Thoracic aorta (tissue), 2 donors: ENCODE results near the gene SLC8B1. TPM values are rescaled to one million over a fixed set of nuclear protein-coding genes. Genes with fewer than 3 reads are reported as not detected.

Experiments used
- ATAC-seq: fragments of 150-250 bp; one replicate; pipeline ENCODE4 v1.8.0; 2017; ENCODE audit warnings: low read depth; ENCODE audit not compliant: insufficient number of reproducible peaks, low FRiP score
- DNase-seq: peaks from one replicate; pipeline ENCODE4 v3.0.0-alpha.2; 2020; ENCODE audit warnings: low spot score
- H3K27ac ChIP-seq, 2 donors: fragments of 200-600 bp; sonication (generic); 1 replicate in 1 of 2; 2 replicates in 1 of 2; pipeline ENCODE4 v1.5.1; 2016; ENCODE audit warnings: mild to moderate bottlenecking in 2 of 2, moderate library complexity in 2 of 2
- H3K27me3 ChIP-seq: fragments of 200-600 bp; sonication (generic); replicated peaks from 2 replicates; pipeline ENCODE4 v1.6.0; 2016; ENCODE audit warnings: mild to moderate bottlenecking; ENCODE audit not compliant: insufficient read depth
- H3K36me3 ChIP-seq: fragments of 200-600 bp; sonication (generic); one replicate; pipeline ENCODE4 v1.5.1; 2016
- H3K4me1 ChIP-seq, 2 donors: fragments of 200-600 bp; sonication (generic); 1 replicate in 1 of 2; 2 replicates in 1 of 2; pipeline versions ENCODE4 v1.5.1 to v1.6.0; 2016; ENCODE audit warnings: low read depth in 2 of 2, mild to moderate bottlenecking in 1 of 2; ENCODE audit not compliant: control insufficient read depth in 1 of 2
- H3K4me3 ChIP-seq: fragments of 200-600 bp; sonication (generic); 2 replicates; pipeline ENCODE4 v1.5.1; 2016; ENCODE audit warnings: mild to moderate bottlenecking
- H3K9me3 ChIP-seq: fragments of 200-600 bp; sonication (generic); 2 replicates; pipeline ENCODE4 v1.5.1; 2016
- total RNA-seq, 2 donors: library from RNA; depleted of rRNA; stranded (reverse); fragments of >200 nt; gene quantifications; one replicate each; pipeline versions ENCODE4 v1.1.0 to v1.2.3, GENCODE V29; 2016
- TF ChIP-seq, protein P1 (sequence below): fragments of 200-600 bp; sonication (generic); IDR thresholded peaks from one replicate; pipeline ENCODE4 v1.5.1; 2019; ENCODE audit warnings: antibody characterized with exemption

SLC8B1 gene
- total RNA-seq, 2 donors from 2014 or later = 41.7 to 85.1 TPM

DNA sequence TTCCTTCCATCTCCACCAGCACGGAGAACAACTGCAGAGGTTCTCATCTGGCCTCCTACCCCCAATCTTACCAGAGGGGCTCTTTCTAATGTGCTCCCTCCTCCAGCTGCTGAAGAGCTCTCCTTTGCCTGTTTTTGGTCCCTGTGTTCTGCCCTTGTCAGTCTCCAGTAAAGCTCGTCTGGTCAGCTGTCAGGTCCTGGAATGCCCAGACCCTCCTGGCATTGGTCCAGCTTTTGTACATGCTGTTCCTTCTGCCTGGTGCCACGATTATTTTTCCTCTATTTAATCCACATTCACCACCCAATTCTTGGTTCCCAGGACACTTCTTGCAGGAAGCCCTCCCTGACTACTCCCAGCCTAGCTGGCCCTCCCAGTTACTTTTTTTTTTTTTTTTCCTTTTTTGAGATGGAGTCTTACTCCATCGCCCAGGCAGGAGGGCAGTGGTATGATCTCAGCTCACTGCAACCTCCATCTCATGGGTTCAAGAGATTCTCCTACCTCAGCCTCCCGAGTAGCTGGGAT lies 6.5 kb downstream of the SLC8B1 start:
- H3K27ac ChIP-seq = no peak overlapping the region
- H3K36me3 ChIP-seq = peaks cover 4% of the 10 kb centered on the region
- H3K9me3 ChIP-seq = no peaks in the 10 kb centered on the region
- H3K4me3 ChIP-seq = no peak overlapping the region
- no peak for DNase-seq
- TF ChIP-seq, protein P1, sequence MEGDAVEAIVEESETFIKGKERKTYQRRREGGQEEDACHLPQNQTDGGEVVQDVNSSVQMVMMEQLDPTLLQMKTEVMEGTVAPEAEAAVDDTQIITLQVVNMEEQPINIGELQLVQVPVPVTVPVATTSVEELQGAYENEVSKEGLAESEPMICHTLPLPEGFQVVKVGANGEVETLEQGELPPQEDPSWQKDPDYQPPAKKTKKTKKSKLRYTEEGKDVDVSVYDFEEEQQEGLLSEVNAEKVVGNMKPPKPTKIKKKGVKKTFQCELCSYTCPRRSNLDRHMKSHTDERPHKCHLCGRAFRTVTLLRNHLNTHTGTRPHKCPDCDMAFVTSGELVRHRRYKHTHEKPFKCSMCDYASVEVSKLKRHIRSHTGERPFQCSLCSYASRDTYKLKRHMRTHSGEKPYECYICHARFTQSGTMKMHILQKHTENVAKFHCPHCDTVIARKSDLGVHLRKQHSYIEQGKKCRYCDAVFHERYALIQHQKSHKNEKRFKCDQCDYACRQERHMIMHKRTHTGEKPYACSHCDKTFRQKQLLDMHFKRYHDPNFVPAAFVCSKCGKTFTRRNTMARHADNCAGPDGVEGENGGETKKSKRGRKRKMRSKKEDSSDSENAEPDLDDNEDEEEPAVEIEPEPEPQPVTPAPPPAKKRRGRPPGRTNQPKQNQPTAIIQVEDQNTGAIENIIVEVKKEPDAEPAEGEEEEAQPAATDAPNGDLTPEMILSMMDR = no peak
- no peaks in the 10 kb centered on the region for H3K27me3 ChIP-seq
- peaks cover 7 to 21% of the 10 kb centered on the region in 2 donors for H3K4me1 ChIP-seq
- ATAC-seq = no peak

DNA sequence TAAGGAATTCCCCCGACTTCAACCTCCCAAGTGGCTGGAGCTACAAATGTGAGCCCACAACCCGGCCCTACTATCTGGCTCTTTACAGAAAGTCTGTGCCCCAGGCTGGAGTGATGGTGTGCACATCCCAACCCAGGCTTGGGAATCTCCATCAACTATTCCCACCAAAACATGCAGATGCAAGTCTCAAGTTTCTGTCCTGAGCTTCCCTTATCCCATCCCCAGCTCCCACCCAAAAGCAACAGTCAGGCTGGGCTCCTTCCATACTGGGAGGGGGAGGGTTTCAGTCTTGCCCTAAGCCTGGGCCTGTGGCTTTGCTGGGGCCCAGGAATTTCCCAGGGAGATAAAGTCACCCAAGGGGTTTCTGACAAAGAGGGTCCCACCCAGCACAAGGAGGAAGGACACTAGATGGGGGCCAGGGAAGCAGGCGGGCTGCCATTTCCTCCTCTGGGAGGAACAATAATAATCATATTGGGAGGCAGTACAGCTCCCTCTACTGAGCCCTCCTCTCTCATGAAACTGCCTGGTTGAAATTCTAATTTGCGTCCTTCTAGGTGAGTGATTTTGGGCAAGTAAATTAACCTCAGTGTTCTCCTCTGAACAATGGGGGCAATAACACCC lies 8.0 kb downstream of the SLC8B1 start:
- TF ChIP-seq, protein P1 = no peak
- Histone ChIP-seq H3K27me3 (no peaks in the 10 kb centered on the region), H3K27ac (no peak overlapping the region), H3K9me3 (no peaks in the 10 kb centered on the region), H3K4me1 (peaks cover 7 to 13% of the 10 kb centered on the region in 2 donors), H3K4me3 (no peak overlapping the region), H3K36me3 (peaks cover 4% of the 10 kb centered on the region)
- DNase-seq = no peak
- ATAC-seq = no peak

DNA sequence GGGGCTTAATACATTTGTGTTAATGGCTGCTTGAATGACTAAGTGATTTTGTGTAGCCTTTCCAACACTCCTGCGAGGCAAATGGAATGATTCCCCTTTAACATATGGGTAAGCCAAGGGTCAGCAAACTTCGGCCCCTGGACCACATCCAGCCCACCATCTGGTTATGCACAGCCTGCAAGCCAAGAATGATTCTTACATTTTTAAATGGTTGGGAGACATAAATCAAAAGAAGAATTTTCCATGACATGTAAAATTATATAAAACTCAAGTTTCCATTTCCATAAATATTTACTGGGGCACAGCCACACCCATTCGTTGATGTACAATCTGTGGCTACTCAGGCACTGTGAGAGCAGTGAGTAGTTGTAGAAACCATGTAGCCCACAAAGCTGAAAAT lies 9.0 kb downstream of the SLC8B1 start:
- TF ChIP-seq, protein P1 = no peak
- Histone ChIP-seq H3K36me3 (peaks cover 3% of the 10 kb centered on the region), H3K4me3 (no peak overlapping the region), H3K9me3 (no peaks in the 10 kb centered on the region), H3K27me3 (no peaks in the 10 kb centered on the region), H3K27ac (no peak overlapping the region), H3K4me1 (peaks cover 7 to 13% of the 10 kb centered on the region in 2 donors)
- no peak for DNase-seq
- ATAC-seq = no peak

DNA sequence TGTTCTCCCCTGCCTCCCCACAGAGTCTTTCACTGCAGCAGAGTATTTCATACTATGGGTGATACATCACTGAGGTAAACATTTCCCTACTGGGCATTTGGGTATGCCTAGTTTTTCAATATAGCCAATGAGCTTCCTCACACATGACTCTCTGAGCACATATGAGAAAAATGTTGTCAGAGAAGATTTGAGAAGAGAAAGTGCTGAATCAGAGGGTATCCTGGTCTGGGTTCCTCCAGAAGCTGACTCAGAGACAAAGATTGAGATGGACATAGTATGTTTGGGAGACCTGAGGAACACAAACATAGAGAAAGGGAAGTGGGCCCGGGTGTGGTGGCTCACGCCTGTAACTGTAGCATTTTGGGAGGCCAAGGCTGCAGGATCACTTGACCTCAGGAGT lies 12.6 kb downstream of the SLC8B1 start:
- TF ChIP-seq, protein P1 = no peak
- DNase-seq (no peak), ATAC-seq (no peak)
- Histone ChIP-seq H3K9me3 (no peaks in the 10 kb centered on the region), H3K4me1 (peaks cover 7 to 12% of the 10 kb centered on the region in 2 donors), H3K27me3 (no peaks in the 10 kb centered on the region), H3K4me3 (no peak overlapping the region), H3K27ac (no peak overlapping the region), H3K36me3 (peaks cover 28% of the 10 kb centered on the region)

DNA sequence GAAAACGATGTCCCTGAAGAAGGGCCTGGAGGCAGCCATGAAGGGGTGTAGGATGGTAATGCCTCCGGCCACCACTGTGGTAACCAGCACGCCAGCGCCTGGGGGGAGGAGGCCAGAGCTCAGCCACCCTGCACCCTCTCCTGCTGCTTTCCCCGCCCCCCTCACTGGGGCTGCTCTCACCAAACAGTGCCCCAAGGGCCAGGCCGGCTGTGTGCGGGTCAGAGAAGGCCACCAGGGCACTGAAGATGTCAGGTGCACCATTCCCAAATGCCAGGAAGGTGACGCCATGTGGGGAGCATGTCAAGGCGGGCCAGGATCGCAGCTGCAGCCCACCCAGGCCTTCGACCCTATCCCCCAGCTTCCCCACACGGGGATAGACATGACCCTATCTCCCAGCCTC lies 14.5 kb downstream of the SLC8B1 start:
- H3K36me3 ChIP-seq = peaks cover 36% of the 10 kb centered on the region
- no peaks in the 10 kb centered on the region for H3K9me3 ChIP-seq
- no peak overlapping the region for H3K4me3 ChIP-seq
- ATAC-seq = no peak
- no peak overlapping the region for H3K27ac ChIP-seq
- TF ChIP-seq, protein P1 = no peak
- no peaks in the 10 kb centered on the region for H3K27me3 ChIP-seq
- no peak for DNase-seq
- H3K4me1 ChIP-seq = no peaks in the 10 kb centered on the region
